GM04504 (cell line): ENCODE data around the gene RCL1.
"Not testable (repeated sequence)": the region's sequence is repeated elsewhere in the genome, so short reads cannot be mapped to it uniquely, and the experiment has no call there.

ENCODE experiments used
- DNase-seq: peaks from one replicate; pipeline ENCODE4 v3.0.0-alpha.2; 2012; ENCODE audit warnings: low read depth

The RCL1 gene

DNA sequence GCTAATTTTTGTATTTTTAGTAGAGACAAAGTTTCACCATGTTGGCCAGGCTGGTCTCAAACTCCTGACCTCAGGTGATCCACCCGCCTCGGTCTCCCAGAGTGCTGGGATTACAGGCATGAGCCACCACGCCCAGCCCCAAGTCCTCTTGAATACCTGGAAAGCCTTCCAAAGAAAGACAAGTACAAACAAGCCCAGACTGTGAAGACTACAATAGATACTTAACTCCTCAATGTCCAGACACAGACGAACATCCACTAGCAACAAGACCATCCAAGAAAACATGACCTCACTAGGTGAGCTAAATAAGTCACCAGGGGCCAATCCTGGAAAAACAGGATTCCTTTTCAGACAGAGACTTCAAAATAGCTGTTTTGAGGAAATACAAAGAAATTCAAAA is 9.6 kb upstream of the RCL1 start:
- DNase-seq = not testable (repeated sequence)

DNA sequence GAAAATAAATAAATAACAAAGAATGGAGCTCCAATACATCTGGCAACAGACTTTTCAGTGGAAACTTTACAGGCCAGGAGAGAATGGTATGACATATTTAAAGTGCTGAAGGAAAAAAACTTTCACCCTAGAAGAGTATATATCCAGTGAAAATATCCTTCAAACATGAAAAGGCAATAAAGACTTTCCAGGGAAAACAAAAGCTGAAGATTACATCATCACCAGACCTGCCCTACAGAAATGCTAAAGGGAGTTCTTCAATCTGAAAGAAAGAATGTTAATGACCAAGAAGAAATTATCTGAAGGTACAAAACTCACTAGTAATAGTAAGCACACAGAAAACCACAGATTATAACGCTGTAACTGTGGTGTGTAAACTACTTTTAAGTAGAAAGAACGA is 8.3 kb upstream of the RCL1 start:
- no peak for DNase-seq

DNA sequence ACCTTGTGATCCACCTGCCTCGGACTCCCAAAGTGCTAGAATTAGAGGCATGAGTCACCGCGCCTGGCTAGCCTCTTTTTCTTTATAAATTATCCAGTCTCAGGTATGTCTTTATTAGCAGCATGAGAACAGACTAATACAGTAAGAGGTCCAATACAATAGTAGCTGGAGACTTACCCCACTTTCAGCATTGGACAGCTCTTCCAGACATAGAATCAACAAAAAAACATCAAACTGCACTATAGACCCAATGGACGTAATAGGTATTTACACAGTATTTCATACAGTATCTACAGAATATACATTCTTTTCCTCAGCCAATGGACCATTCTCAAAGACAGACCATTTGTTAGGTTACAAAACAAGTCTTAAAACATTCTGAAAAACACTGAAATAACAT is 6.1 kb upstream of the RCL1 start:
- DNase-seq = no peak

DNA sequence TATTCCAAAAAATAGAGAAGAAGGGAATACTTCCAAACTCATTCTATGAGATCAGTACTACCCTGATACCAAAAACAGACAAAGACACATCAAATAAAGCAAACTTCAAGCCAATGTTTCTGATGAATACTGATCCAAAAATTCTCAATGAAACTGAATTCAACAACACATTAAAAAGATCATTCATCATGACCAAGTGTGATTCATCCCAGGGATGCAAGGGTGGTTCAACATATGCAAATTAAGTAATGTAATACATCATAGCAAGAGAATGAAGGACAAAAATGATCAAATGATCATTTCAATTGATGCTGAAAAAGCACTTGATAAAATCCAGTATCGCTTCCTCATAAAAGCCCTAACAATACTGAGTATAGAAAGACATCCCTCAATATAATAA is 4.9 kb upstream of the RCL1 start:
- no peak for DNase-seq

DNA sequence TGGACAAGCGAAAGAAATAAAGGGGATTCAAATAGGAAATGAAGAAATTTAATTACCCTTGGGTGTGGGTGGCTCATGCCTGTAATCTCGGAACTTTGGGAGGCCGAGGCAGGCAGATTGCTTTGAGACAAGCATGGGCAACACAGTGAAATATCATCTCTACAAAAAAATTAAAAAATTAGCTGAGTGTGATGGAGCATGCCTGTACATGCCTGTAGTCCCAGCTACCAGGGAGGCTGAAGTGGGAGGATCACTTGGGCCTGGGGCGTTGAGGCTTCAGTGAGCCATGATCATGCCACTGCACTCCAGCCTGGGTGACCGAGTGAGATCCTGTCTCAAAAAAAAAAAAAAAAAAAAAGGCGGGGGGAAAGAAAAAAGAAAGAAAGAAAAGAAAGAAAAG is 4.0 kb upstream of the RCL1 start:
- no peak for DNase-seq

DNA sequence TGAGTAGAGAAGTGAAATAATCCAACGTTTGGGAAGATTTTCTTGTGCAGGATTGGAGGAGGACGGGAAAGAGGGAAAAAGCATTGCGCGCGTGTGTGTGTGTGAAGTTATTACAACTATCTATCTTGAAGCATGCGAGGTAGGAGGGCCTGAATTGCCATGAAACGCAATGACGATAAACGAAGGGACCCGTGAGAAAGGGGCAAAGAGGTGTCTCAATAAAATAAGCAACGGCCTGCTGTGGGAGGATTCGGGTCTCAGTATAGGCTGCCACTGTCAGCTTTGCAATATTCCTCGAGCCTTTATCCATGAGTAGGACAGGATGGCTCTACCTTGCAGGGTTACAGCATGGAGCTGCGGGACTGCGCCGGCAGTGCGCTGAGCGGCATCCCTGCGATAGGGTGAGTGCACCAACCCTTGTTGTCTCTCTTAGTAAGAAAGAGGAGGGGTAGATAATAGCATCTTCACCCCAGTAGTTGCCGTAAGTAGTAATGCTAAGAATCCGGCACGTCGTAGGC is 631 bp upstream of the RCL1 start:
- no peak for DNase-seq

DNA sequence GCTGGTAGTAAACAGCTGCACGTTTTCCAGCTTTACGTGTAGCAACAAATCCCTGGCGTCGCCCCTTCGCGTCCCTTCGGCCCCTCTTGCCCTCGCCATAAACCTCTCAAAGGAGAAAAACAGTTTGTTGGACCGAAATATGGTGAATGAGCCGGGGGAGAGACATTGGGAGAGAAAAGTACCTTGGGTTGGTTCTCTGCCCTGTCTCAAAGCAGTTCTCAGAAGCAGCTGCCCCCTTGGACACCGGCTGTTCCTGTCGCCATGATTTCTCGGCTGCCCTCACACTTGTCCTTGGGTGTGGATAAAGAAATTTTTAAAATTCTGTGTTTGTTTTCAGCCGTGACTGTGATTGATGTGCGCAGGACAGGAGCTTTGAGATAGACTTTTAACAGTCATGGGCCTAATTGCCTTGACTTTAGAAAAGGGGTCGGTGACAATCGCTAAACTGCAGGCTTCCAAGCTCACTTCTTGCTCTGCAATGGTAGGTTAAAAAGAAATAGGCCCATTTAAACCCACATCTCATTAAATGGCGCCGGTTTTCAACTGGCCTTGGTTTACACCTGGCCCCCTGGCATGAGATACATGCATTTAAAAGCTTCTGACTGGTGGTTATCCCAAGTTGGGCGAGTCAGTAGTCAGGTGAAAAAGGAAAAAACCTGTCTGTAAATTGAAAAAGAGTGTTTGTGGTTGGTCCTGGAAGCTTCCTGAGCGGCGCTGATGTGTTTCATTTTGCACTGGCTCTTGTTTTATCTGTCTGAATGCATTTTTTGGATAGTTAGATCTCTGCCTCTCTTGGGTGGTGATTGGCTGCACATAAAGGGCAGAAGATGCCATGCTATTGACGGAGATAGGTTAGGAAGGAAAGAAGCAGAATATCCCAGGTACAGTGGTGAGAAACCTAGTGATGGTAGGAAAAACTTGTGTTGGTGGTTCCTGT is 983 bp downstream of the RCL1 start:
- DNase-seq = no peak

DNA sequence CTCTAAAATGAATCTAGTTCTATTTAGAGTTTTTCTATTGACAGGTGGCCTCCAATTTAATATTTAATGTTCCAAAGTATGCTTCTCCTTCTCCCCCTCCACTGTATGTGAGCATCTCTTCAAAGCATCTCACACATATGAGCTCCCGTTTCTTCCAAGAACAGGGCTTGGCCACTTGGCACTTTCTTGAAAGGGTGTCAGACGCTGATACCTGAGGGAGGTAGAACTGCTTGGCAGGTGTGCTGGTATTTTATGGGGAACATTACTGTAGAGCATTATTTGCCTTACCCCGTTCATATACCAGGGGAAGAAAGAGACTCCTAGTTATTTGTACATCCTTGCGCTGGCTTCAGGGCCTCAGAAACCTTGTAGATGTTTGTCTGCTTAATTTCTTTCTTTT is 1.9 kb downstream of the RCL1 start:
- no peak for DNase-seq

DNA sequence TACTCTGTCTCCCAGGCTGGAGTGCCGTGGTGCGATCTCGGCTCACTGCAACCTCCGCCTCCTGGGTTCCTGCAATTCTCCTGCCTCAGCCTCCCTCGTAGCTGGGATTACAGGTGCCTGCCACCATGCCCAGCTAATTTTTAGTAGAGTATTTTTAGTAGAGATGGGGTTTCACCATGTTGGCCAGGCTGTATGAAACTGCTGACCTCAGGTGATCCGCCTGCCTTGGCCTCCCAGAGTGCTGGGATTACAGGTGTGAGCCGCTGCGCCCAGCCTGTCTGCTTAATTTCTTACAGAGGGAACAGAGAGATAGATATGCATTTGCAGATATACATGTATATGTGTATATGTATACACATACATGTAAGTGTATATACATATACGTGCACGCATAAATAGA is 2.4 kb downstream of the RCL1 start:
- DNase-seq = not testable (repeated sequence)

DNA sequence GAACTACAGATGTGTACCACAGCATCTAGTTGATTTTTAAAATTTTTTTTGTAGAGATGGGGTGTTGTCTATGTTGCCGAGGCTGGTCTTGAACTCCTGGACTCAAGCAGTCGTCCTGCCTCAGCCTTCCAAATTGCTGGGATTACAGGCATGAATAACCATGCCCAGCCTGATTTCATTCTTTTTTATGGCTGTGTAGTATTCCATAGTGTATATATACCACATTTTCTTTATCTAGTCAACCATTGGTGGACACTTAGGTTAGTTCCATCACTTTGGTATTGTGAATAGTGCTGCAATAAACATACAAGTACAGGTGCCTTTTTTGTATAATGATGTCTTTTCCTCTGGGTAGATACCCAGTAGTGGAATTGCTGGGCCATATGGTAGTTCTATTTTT is 3.8 kb downstream of the RCL1 start:
- DNase-seq = no peak

DNA sequence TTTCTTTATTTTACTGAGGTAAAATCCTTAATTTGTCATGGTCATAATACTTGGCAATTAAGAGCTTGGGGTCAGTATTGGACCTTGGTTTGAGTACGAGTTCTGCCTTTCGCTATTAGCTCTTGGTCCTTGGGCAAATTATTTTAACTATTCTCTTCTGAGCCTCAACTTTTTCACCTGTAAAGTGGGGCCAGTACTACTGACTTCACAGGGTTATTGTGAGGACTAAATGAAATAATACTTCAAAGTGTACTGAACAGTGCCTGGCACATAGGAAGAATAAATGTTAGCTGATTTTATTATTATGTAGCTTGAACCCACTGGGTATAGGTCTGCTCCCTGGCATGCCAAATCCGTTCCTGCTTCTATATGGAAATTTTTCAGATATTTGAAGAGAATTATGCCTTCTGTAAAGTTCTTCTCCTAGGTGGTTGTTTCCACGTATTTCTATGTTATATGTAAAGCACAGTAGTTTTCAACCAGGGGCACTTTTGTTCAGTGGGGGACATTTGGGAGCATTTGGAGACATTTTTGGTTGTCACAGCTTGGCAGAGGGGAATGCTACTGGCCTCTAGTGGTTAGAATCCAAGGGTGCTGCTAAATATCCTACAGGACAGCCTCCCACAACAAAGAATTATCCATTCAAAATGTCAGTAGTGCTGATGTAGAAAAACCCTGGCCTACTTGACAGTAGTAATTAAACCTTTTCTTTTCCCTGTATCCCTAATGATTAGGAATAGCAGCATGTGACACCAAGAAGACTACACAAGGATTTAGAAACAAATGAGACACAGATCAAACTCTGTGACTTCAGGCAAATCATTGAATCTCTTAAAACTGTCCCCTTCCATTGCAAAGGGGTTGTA is 4.5 kb downstream of the RCL1 start:
- no peak for DNase-seq

DNA sequence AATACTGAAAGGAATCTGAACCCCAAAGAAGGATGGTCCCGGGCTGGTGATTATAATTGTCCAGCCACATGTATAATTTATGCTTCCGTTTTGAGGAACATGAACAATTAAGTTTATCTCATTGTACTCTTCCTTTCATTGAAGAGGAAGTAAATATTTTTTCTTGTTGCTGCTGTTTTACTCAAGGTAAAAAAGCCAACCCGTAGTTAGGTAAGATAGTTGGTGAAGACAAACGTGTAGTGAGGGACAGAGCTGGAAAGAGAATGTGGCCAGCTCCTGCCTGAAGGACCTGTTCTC is 5.1 kb downstream of the RCL1 start:
- no peak for DNase-seq

DNA sequence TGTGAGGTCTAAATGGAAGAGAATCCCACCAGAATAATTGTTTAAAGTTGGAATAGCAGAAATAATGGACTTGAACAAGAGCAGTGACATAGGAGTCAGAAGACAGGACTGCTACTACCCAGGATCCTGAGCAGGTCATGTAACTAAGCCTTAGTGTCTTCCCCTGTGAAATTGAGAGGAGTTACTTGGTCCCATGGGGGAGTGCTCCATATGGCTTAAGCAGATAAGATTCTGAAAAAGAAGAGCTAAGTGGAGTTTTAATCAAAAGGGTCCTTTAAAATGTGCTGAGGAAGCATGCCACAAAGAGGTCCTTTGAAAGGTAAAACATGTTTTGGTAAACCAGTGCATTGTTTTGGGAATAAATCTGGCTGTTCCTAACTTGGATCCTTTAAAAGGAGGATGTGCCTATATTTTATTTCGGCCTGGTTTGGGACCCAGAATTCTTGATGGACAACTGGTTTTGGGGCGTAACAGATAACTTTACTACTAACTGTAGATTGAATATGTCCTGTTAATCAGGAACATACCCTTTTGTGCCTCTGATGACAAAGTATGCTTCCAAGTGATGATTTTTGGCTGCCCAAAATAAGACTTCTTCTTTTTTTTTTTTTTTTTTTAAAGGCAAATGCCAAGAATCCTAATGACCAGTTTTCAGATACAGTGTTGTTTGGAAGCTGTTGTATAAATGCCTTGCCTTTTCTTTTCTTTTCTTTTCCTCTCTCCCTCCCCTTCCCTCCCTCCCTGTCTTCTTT is 5.7 kb downstream of the RCL1 start:
- no peak for DNase-seq

DNA sequence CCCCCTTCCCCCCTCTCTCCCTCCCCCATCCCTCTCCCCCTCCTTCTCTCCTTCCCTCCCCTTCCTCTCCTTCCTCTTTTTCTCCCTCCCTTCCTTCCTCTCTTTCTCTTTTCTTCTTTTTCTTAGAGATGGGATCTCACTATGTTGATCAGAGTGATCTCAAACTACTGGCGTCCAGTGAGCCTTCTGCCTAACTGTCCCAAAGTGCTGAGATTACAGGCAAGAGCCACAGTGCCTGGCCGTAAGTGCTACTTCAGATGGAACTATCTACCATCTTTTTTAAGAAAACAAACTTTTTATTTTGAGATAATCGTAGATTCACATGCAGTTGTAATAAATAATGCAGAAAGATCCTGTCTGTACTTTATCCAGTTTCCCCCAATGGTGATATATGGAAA is 6.3 kb downstream of the RCL1 start:
- DNase-seq = no peak

DNA sequence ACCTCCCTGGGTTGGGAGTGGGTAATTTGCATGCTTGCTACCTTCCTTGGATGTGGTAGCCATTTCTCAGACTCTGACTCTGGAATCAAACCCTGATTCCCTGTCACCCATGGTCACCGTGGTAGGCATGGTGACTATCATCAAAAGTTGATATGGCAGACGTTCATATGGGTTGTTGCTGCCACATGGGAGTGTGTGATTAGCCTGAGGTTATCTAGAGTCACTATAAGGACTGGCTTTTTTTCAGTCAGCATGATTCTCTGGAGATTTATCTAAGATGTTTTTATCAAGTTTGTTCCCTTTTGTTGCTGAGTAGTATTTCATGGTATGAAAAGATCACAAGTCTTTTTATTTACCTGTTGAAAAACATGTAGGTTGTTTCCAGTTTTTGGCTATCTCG is 7.0 kb downstream of the RCL1 start:
- DNase-seq = no peak

DNA sequence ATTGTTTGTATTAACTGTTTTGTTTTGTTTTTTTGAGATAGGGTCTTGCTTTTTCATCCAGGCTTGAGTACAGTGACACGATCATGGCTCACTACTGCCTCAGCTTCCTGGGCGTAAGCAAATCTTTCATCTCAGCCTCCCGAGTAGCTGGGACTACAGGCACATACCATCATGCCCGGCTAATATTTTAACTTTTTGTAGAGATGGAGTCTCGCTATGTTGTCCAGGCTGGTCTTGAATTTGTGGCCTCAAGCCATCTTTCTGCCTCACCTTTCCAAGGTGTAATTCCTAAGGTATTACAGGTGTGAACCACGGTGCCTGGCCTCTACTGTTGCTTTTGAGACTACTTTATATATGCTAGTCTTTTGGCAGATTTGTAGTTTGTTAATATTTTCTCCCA is 8.4 kb downstream of the RCL1 start:
- DNase-seq = no peak

DNA sequence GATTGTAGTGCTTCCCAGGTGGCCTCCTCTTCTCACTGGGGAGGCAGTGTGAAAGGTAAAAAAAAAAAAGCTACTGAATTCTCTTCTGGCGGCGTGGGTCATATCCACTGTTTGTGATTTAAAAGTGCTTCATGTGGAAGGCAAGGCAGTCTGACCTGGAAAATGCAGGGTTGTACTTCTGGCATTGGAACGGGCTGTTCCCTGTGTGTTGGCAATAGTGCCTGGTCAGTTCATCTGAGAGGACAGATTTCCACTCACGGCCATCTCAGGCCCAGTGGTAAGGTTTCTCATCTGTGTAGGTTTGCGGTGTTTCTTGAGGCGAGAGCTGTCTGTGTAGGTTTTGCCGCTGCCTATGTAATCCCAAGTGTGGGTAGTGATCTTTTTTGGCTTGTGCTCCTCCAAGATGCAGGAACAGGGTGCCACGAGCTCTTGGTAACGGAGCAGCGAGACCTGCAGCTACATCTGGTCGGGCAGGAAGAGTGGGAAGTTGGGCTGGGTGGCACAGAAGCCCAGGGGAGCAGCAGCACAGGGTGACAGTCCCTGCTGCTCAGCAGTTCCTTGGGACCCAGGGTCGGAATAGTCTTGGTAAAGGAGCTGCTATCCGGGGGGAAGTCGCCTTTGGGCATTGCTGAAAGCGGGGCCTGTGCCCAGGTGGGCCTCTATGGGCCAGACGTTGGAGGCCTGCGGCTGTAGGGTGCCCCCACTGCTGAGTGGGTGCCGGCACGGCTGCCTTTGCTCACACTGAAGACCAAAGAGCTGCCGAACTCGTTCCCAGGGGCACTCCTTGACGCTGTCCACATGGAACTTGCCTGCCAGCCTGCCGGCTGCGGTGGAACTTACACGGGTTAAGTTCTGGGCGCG is 11.2 kb downstream of the RCL1 start:
- DNase-seq = no peak

DNA sequence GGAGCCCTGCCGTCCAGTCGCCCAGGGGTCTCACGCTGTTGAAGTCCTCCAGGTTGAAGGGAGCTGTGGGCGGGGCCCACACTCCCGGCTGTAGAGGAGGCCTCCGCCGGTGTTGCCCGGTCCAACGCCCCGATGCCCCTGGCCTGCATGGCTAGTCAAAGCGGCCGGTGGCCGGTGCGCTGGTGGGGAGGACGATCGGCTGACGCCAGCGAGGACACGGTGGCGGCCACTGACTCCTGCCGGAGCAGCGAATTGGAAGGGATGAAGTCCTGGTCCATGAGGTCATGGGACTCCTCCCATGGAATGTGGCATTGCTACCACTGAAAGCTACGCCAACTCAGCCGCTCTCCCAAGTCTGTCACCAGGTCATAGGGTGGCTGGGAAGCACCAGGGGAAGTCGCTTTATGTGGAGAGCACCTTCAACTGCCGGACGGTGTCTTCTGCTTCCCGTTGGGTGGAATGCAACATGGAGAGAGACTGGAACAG is 11.8 kb downstream of the RCL1 start:
- no peak for DNase-seq

DNA sequence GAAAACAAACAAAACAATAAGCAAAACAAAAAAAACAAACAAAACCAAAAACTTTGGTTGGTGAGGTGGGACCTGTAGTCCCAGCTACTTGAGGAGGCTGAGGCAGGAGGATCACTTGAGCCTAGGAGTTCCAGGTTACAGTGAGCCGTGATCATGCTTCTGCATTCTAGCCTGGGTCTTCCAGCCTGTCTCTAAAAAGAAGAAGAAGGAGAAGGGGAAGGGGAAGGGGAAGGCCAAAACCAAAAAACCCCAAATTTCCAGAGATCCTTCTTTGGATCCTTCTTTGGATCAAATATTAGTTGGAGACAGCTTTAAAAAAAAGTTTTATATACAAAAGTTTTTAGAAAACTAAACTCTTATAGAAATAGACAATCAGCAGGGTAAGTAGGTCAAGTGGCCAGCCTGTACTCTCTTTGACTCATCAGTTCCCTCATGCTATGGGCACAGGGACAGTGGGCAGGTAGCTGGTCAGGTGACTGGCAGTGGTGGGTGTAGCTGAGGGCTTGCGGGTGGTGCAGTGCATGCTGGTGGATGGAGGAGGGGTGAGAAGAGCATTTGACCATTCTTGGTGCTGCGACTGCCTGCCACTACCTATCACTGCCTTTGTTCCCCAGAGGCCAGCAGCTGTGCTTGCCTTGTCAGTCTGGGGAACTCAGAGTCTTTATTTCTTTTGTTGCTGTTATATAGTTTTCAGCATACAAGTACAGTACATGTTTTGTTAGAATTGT is 12.6 kb downstream of the RCL1 start:
- no peak for DNase-seq

DNA sequence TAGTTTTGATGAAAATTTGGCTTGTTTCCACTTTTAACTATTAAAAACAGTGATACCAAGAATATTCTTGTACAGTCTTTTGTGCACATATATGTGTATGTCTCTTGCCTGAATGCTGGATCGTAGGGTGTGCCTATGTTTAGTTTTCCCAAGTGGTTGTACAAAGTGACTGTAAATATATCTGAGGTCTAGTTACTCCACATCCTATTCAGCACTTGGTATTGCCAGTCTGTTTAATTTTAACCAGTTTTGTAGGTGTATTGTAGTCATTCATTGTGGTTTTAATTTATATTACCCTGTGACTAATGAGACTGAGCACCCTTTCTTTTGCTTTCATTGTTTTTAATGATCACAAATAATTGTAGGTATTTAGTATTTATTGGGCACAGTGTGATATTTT is 17.8 kb downstream of the RCL1 start:
- DNase-seq = no peak

DNA sequence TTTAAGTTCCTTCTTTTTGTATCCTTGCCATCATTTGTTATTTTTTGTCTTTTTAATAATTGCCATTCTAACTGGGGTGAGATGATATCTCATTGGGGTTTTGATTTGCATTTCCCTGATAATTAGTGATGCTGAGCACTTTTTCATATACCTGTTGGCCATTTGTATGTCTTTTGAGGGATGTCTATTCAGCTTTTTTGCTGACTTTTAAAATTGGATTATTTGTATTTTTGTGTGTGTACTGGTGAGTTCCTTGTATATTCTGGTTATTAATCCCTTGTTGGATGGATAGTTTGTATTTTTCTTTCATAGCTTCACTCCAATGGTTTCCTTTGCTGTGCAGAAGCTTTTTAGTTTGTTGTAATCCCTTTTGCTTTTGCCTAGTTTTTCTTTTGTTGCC is 19.1 kb downstream of the RCL1 start:
- no peak for DNase-seq
